Measurements from ENCODE around the gene PDGFD.

PDGFD gene

GRCh38 chr11:103920449-103920848, 243.5 kb downstream of the PDGFD start:
- no peak for DNase-seq (ENCODE audit: low read depth in 2 of 2)

GRCh38 chr11:103910721-103911120, 253.2 kb downstream of the PDGFD start:
- DNase-seq (ENCODE audit: low read depth in 2 of 2): no peak

- DNase-seq (ENCODE audit: low read depth in 2 of 2): no peak
Measured at GRCh38 chr11:103907548-103908455, 256.1 kb downstream of the PDGFD start.

GRCh38 chr11:103907136-103907535, 256.8 kb downstream of the PDGFD start:
- no peak for DNase-seq (ENCODE audit: low read depth in 2 of 2)

GRCh38 chr11:103906291-103906867, 257.6 kb downstream of the PDGFD start:
- no peak for DNase-seq (ENCODE audit: low read depth in 2 of 2)

GRCh38 chr11:103904324-103904667, 259.7 kb downstream of the PDGFD start:
- DNase-seq (ENCODE audit: low read depth in 2 of 2): no peak

- DNase-seq (ENCODE audit: low read depth in 2 of 2): no peak
Measured at GRCh38 chr11:103903621-103904323, 260.2 kb downstream of the PDGFD start.

GRCh38 chr11:103902994-103903393, 261.0 kb downstream of the PDGFD start:
- no peak for DNase-seq (ENCODE audit: low read depth in 2 of 2)

- DNase-seq (ENCODE audit: low read depth in 2 of 2): no peak
Measured at GRCh38 chr11:103901656-103902055, 262.3 kb downstream of the PDGFD start.

- DNase-seq (ENCODE audit: low read depth in 2 of 2): no peak
Measured at GRCh38 chr11:103898577-103899336, 265.2 kb downstream of the PDGFD start.

- no peak for DNase-seq (ENCODE audit: low read depth in 2 of 2)
Measured at GRCh38 chr11:103898065-103898464, 265.9 kb downstream of the PDGFD start.

- DNase-seq (ENCODE audit: low read depth in 2 of 2): no peak
Measured at GRCh38 chr11:103897160-103897936, 266.6 kb downstream of the PDGFD start.

GRCh38 chr11:103895106-103895505, 268.8 kb downstream of the PDGFD start:
- DNase-seq (ENCODE audit: low read depth in 2 of 2): no peak

GRCh38 chr11:103894673-103895072, 269.3 kb downstream of the PDGFD start:
- no peak for DNase-seq (ENCODE audit: low read depth in 2 of 2)

GRCh38 chr11:103894034-103894433, 269.9 kb downstream of the PDGFD start:
- DNase-seq (ENCODE audit: low read depth in 2 of 2): no peak

- no peak for DNase-seq (ENCODE audit: low read depth in 2 of 2)
Measured at GRCh38 chr11:103893371-103893770, 270.6 kb downstream of the PDGFD start.

- DNase-seq (ENCODE audit: low read depth in 2 of 2): no peak
Measured at GRCh38 chr11:103892603-103893002, 271.3 kb downstream of the PDGFD start.

GRCh38 chr11:103890654-103891053, 273.3 kb downstream of the PDGFD start:
- no peak for DNase-seq (ENCODE audit: low read depth in 2 of 2)

- DNase-seq (ENCODE audit: low read depth in 2 of 2): no peak
Measured at GRCh38 chr11:103889679-103890078, 274.3 kb downstream of the PDGFD start.

- DNase-seq (ENCODE audit: low read depth in 2 of 2): no peak
Measured at GRCh38 chr11:103888541-103888951, 275.4 kb downstream of the PDGFD start.

- DNase-seq (ENCODE audit: low read depth in 2 of 2): no peak
Measured at GRCh38 chr11:103887001-103887658, 276.8 kb downstream of the PDGFD start.
